ENCODE measurements around the gene TUBGCP3.

GRCh38 chr13:112450118-112450903, 137.6 kb downstream of the TUBGCP3 start:
- TF ChIP-seq CTCF (IDR thresholded peaks at IDR 0.05; ENCODE audit: low read depth, low read length, missing input control) (no peak), GABPA (IDR thresholded peaks at IDR 0.05 in 1 of 2, conservative IDR thresholded peaks at IDR 0.05 in 1 of 2) (no peak), EGR1 (IDR thresholded peaks at IDR 0.05; ENCODE audit: low read depth in 2 of 2) (no peak), HNF4G (IDR thresholded peaks at IDR 0.05) (no peak), RXRA (IDR thresholded peaks at IDR 0.05) (no peak), MAX (IDR thresholded peaks at IDR 0.05) (no peak), FOXA1 (IDR thresholded peaks at IDR 0.05) (no peak), SP1 (IDR thresholded peaks at IDR 0.05) (no peak), TAF1 (conservative IDR thresholded peaks at IDR 0.05) (no peak), YY1 (IDR thresholded peaks at IDR 0.05) (no peak), ATF3 (IDR thresholded peaks at IDR 0.05) (no peak)
